GM20431 (cell line): ENCODE measurements around the gene MEF2A.
"Not testable (repeated sequence)": the region's sequence is repeated elsewhere in the genome, so short reads cannot be mapped to it uniquely, and the experiment has no call there.

ENCODE experiments used
- in situ Hi-C: fragments of 300-500 bp; cut with MseI, MboI; formaldehyde crosslinking; loops from one replicate; pipeline ENCODE4 v1.15.0; 2020; ENCODE audit warnings: low sequenced_read_pairs; ENCODE audit not compliant: unreplicated experiment

Gene MEF2A

DNA sequence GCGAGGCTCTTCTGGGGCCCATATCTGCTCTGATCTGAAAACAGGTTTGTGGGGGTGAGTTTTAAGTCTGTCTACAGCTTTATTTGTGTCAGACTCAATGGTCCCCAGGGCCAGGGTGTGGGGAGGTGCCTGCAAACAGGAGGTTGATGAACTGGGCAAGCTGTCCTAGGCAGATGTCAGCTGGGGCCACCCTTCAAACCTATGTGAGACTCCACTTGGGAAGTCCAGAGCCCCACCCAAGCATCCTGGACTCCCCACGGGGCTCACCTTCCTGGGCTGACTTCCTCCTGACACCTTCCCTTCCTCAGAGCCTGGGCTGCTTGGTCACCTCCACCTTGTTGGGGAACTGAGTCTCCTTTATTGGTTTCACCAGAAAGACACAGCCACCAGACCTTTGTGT, 176.1 kb downstream of the MEF2A start:
- in situ Hi-C loops = loop anchor here (25.0 kb wide), 1 partner anchor 480 kb away; the partner anchor contains the start of gene LRRC28

DNA sequence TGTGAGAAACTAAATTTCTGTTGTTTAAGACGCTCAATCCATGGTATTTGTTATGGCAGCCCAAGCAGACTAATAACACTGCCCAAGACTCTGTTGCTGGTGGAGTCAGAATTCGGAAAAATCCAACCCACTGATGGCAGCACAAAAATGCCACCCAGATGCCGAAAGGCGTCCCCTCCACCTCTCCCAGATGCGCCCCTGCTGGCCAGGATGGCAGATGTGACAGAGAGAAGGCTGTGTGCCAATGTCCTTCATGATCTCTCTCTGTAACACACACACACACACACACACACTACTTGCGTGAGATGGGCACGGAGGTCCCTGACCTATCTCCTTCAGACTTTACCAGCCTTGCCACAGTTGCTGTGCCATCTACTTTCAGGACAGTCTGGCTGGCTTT, 178.4 kb downstream of the MEF2A start:
- in situ Hi-C loops = loop anchor here (25.0 kb wide), 1 partner anchor 482 kb away; the partner anchor contains the start of gene LRRC28

DNA sequence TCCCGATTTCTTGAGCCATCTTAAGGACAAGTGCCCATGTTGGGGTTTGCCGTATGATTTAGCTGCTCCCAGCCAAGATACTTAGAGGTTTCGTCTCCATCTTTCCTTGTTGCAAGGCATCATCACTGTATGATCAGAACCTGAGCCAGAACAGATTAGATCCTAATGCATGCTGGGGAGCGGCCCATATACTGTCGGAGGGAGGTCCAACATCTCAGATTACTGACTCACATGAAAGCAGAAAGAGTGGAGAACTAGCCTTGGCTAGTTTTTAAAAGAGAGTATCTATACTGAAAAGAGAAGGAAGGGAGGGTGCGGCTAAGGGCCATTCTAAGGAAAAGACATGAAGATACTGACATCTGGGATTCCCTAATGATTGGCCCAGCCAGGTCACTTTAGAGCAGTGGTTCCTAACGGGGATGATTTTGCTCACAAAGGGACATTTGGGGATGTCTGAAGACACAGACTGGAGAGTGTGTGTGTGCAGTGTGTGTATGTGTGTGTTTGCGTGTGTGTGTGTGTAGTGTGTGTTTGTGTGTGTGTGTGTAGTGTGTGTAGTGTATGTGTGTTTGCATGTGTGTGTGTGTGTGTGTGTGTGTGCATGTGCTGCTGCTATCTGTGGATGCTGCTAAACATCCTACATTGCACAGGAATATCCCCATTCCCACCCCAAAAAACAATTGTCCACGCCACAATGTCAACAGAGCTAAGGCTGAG, 179.7 kb downstream of the MEF2A start:
- in situ Hi-C loops = loop anchor here (25.0 kb wide), 1 partner anchor 483 kb away; the partner anchor contains the start of gene LRRC28

DNA sequence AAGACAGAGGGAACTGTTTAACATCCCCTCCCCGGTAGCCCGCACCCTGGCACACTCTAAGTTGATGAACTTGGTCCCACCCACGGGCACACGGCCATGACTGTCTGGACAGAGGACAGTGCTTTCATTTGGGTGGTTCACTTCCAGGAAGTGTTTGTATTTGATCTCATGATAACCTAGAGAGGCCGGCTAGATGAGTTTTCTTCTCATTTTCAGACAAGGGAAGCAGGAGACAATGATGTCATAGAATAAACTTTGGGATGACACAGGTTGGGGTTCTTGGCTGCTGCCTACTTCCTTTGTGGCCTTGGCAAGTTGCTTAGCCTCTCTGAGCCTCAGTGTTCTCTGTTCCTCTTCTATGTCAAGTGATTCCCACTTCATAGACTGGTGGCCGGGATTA, 183.6 kb downstream of the MEF2A start:
- in situ Hi-C loops = loop anchor here (25.0 kb wide), 1 partner anchor 487 kb away; the partner anchor contains the start of gene LRRC28

DNA sequence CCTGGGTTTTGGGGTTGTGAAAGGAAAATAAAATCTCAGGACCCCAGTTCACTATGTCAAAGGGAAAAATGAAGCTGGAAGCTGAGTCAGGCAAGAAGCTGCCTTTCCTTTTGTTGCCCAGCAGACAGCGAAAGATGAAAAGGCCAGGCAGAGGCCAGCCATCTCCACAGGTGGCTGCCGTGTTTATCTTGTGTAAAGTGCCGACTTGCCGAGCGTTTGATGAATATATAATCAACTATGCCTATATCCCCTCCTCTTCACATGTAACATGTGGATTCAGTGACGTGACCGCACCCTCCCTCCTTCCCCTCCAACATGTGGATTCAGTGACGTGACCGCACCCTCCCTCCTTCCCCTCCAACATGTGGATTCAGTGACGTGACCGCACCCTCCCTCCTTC, 184.5 kb downstream of the MEF2A start:
- in situ Hi-C loops = not testable (repeated sequence)

DNA sequence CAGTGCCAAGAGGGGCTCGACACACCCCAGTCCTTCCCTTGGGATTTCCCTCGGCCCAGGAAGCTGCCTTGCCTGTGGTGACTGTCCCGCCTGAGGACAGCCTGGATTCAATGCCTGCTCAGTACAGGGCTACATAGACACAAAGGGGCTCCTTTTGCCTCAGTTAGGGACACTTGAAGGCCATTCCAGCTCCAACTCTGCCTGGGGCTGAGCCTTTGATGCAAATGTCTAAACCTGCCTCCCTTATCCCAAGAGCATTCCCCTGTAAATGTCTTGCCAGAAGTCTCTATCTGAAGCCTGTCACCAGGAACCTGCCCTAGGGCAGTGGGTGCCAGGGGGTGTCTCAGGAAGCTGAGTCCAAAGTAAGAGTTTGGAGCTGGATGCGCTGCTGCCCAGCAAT, 186.8 kb downstream of the MEF2A start:
- in situ Hi-C loops = no loop called here

DNA sequence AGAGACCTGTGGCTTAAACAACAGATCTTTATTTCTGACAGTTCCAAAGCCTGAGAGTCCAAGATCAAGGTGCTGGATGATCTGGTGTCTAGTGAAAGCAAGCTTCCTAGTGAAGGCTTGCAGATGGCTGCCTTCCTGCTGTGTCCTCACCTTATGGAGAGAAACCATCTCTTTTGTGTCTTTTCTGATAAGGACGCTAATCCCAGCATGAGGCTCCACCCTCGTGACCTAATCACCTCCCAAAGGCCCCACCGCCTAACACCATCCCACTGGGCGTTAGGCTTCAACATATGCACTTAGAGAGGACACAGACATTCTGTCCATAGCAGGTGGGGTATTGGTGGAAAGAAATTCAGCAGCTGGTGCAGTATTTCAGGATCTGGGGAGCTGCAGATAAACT, 187.3 kb downstream of the MEF2A start:
- in situ Hi-C loops = no loop called here

DNA sequence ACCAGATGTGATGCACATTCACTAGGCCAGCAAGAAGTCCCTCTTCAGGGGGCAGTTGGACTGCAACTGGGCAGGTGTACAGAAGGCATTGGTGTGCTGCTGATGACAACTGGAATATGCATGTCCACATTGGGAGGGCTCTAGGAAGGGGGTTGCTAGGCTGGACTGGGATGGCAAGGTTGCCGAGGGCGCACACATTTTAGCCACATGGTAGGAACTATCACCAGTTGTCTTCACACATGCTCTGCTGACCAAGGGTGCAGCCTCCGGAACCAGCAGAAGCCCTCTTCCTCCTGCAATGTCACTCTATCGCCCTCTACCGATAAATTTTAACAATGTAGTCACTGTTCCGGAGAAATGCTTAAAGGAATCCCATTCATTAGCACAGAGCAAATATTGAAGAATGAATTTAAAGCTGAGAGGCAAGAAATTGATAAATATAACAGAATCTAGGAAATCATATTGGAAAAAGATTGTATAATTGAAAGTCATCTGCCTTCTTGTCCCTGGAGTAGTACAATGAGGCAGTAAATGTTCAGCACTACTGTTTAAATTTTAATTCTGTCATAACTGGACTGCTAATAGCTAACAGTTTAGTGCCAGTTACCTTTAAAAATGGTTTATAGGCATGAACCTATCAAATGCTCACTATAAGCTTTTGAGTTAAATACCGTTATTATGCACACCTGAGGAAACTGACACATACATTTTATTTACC, 190.1 kb downstream of the MEF2A start:
- in situ Hi-C loops = no loop called here

DNA sequence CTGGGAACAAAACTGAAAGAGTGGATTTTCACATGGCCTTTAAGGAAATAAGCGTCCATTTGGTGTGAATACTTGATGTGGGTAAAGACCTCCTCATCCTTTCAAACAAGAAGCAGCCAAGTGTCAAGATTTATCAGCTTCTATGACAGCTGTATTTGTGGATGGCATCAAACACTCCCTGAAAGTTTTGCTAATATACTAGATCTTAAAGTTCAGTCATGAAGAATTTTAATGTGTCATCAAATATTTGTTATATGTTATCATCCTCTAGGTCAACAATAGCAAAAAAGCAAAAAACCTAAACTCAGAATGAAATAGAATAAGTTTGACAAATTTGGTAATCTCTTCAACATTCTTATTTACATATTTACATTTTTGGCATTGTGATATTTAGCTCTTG, 196.5 kb downstream of the MEF2A start:
- in situ Hi-C loops = no loop called here

DNA sequence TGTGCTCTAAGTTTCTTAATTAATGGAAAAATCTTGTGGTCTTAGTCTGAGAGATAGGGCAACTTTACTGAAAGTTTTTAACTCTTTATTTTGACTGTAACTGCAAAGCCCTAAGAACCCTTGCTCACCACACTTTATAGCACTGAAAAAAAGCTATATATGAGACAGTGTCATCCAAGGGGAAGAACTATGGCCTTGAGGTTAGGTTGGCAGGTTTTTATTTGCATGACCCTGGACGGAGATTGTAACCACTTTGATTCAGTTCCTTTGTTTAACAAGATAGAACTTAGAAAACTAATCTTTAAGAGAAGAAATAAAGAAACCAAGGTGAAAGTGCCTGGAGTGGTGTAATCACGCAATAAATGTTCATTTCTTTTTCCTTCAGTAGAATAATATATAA, 198.0 kb downstream of the MEF2A start:
- in situ Hi-C loops = no loop called here

DNA sequence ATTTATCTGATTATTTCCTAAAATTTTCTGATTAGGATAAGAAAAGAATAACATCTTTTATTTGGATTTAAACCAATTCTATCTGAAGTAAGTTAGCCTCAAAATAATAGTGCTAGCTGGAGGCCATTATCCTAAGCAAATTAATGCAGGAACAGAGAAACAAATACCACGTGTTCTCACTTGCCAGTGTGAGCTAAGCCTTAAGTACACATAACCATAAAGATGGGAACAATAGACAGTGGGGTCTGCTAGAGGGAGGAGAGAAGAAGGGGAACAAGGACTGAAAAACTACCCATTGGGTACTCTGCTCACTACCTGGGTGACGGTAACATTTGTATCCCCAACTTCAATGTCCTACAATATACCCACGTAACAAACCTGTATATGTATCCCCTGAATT, 198.7 kb downstream of the MEF2A start:
- in situ Hi-C loops = no loop called here
